Progenitor cell of endocrine pancreas (in vitro differentiated cells): Measurements from ENCODE around the gene PARN. TPM values are rescaled to one million over a fixed set of nuclear protein-coding genes. Genes with fewer than 3 reads are reported as not detected.

Experiments
- DNase-seq: peaks from one replicate; pipeline ENCODE4 v3.0.0; 2021; ENCODE audit warnings: low spot score; ENCODE audit not compliant: unreplicated experiment
- H3K27ac Mint-ChIP-seq: 2 replicates; pipeline ENCODE4 v1.8.0; 2021; ENCODE audit warnings: mild to moderate bottlenecking, moderate library complexity, mixed read lengths
- H3K27me3 Mint-ChIP-seq: 2 replicates; pipeline ENCODE4 v1.8.0; 2021; ENCODE audit warnings: mixed read lengths
- H3K36me3 Mint-ChIP-seq: 2 replicates; pipeline ENCODE4 v1.8.0; 2022; ENCODE audit warnings: mixed read lengths; ENCODE audit not compliant: insufficient read depth
- H3K4me1 Mint-ChIP-seq: 2 replicates; pipeline ENCODE4 v1.8.0; 2021; ENCODE audit warnings: low read depth, mixed read lengths
- H3K4me3 Mint-ChIP-seq: 2 replicates; pipeline ENCODE4 v1.8.0; 2021; ENCODE audit warnings: low read depth, mild to moderate bottlenecking, moderate library complexity, mixed read lengths
- H3K9me3 Mint-ChIP-seq: 2 replicates; pipeline ENCODE4 v1.8.0; 2021; ENCODE audit warnings: low read depth, mixed read lengths
- total RNA-seq: library from RNA; stranded (reverse); gene quantifications from 2 replicates; pipeline ENCODE4 v1.2.1, GENCODE V29; 2021
- TF ChIP-seq, protein P1 (sequence below): fragments of 200-600 bp; sonication (generic); IDR thresholded peaks from one replicate; pipeline ENCODE4 v1.5.0; 2021; ENCODE audit warnings: antibody characterized with exemption, mild to moderate bottlenecking; ENCODE audit not compliant: unreplicated experiment

The PARN gene
- total RNA-seq, 1 donor from 2014 or later = 31.4 TPM

DNA sequence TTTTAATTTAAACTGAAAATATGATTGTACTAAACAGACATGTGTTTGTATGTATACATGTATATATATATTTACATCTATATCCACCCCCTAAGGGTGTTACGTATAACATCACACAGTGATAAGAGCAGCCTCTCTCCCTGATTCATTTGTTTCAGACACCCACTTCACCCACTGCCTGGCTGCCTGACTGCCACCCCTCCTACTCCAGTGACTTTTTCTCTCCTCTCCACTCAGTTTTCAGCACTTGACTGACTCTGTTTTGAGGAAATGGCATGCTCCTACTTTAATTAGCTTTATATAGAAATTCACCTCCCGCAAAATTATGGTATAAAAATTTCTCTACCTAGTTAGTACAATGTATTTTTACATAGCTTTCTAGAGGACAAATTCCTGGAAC is 22.7 kb upstream of the PARN start:
- no peaks in the 10 kb centered on the region for H3K9me3 Mint-ChIP-seq
- H3K27ac Mint-ChIP-seq = no peak overlapping the region
- TF ChIP-seq, protein P1, sequence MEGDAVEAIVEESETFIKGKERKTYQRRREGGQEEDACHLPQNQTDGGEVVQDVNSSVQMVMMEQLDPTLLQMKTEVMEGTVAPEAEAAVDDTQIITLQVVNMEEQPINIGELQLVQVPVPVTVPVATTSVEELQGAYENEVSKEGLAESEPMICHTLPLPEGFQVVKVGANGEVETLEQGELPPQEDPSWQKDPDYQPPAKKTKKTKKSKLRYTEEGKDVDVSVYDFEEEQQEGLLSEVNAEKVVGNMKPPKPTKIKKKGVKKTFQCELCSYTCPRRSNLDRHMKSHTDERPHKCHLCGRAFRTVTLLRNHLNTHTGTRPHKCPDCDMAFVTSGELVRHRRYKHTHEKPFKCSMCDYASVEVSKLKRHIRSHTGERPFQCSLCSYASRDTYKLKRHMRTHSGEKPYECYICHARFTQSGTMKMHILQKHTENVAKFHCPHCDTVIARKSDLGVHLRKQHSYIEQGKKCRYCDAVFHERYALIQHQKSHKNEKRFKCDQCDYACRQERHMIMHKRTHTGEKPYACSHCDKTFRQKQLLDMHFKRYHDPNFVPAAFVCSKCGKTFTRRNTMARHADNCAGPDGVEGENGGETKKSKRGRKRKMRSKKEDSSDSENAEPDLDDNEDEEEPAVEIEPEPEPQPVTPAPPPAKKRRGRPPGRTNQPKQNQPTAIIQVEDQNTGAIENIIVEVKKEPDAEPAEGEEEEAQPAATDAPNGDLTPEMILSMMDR = no peak
- DNase-seq = no peak
- H3K4me3 Mint-ChIP-seq = no peak overlapping the region
- H3K27me3 Mint-ChIP-seq = no peaks in the 10 kb centered on the region
- H3K36me3 Mint-ChIP-seq = peaks cover 30% of the 10 kb centered on the region
- H3K4me1 Mint-ChIP-seq = peaks cover 14% of the 10 kb centered on the region

DNA sequence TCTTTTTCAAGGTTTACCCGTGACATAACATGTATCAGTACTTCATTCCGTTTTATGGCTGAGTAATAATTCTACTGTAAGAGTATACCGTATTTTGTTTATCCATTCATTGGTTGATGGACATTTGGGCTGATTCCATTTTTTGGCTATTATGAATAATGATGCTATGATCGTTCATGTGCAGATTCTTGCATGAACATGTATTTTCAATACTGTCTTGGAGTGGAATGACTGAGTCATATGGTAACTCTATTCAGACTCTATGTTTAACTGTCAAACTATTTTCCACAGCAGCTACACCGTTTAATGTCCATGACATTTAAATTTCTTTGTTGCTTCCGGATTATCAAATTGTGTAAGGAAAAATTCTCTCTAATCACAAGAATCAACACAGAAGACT is 20.6 kb upstream of the PARN start:
- no peaks in the 10 kb centered on the region for H3K27me3 Mint-ChIP-seq
- H3K4me3 Mint-ChIP-seq = no peak overlapping the region
- H3K9me3 Mint-ChIP-seq = no peaks in the 10 kb centered on the region
- H3K27ac Mint-ChIP-seq = peak overlapping the region; percentile 78
- TF ChIP-seq, protein P1 = no peak
- peaks cover 27% of the 10 kb centered on the region for H3K36me3 Mint-ChIP-seq
- DNase-seq = no peak
- peaks cover 1% of the 10 kb centered on the region for H3K4me1 Mint-ChIP-seq

DNA sequence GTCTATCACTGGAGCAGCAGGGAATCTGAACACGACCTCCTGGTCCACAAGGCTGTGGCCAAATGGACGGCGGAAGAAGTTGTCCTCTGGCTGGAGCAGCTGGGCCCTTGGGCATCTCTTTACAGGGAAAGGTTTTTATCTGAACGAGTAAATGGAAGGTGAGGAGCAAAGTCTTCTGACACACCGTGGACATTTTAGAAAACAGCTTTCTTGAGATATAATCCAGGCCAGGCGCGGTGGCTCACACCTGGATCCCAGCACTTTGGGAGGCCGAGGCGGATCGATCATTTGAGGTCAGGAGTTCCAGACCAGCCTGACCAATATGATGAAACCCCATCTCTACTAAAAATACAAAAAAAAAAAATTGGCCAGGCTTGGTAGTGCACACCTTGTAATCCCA is 19.8 kb upstream of the PARN start:
- Mint-ChIP-seq H3K27ac (no peak overlapping the region), H3K27me3 (no peaks in the 10 kb centered on the region), H3K9me3 (no peaks in the 10 kb centered on the region), H3K4me1 (no peaks in the 10 kb centered on the region), H3K36me3 (peaks cover 27% of the 10 kb centered on the region), H3K4me3 (no peak overlapping the region)
- no peak for DNase-seq
- TF ChIP-seq, protein P1 = no peak

- no peak for DNase-seq
- Mint-ChIP-seq H3K9me3 (no peaks in the 10 kb centered on the region), H3K27ac (peak overlapping the region; percentile 73), H3K4me3 (no peak overlapping the region), H3K4me1 (peaks cover 23% of the 10 kb centered on the region), H3K27me3 (no peaks in the 10 kb centered on the region), H3K36me3 (peaks cover 11% of the 10 kb centered on the region)
- TF ChIP-seq, protein P1 = no peak
Measured at GRCh38 chr16:14641926-14642325, 11.9 kb upstream of the PARN start.

- TF ChIP-seq, protein P1 = no peak
- Mint-ChIP-seq H3K4me1 (peaks cover 30% of the 10 kb centered on the region), H3K36me3 (peaks cover 11% of the 10 kb centered on the region), H3K4me3 (no peak overlapping the region), H3K9me3 (no peaks in the 10 kb centered on the region), H3K27ac (no peak overlapping the region), H3K27me3 (no peaks in the 10 kb centered on the region)
- no peak for DNase-seq
Measured at GRCh38 chr16:14641206-14641605, 11.1 kb upstream of the PARN start.
